B cell (primary cell): Measurements from ENCODE around the gene CAPN14. TPM values are rescaled to one million over a fixed set of nuclear protein-coding genes. Genes with fewer than 3 reads are reported as not detected.

Experiments used
- ATAC-seq: fragments of 200-7000 bp; cut with Tn5 transposase; one replicate; pipeline ENCODE4 v1.10.0; 2021; ENCODE audit warnings: low read depth, mild to moderate bottlenecking, moderate number of reproducible peaks, moderate library complexity
- CTCF ChIA-PET: fragments of 350-600 bp; sonication (Branson Sonifier 250); formaldehyde crosslinking; loops from one replicate; lab custom pipeline; 2021; ENCODE audit warnings: antibody characterized with exemption, inconsistent platforms; lab: Charles Lee
- POLR2A ChIA-PET: fragments of 350-600 bp; sonication (Branson Sonifier 250); formaldehyde crosslinking; loops from one replicate; lab custom pipeline; 2021; ENCODE audit warnings: antibody characterized with exemption; lab: Charles Lee
- DNase-seq: peaks from one replicate; pipeline ENCODE4 v3.0.0; 2013
- H2AFZ ChIP-seq: 2 replicates; pipeline ENCODE4 v1.6.1; 2012; ENCODE audit warnings: mild to moderate bottlenecking, low read depth, low read length; ENCODE audit not compliant: insufficient read depth, poor library complexity, severe bottlenecking
- H3K27ac ChIP-seq, 2 donors: 1 replicate in 1 of 2; 2 replicates in 1 of 2; pipeline ENCODE4 v1.5.1; 2012 to 2013; ENCODE audit warnings: low read length in 2 of 2, mild to moderate bottlenecking in 2 of 2, moderate library complexity in 1 of 2
- H3K27me3 ChIP-seq, 4 experiments: fragments of 200-600 bp in 1 of 4; sonication (generic) in 1 of 4; replicated peaks in 1 of 4; 1 replicate in 2 of 4; 2 replicates in 2 of 4; pipeline versions ENCODE4 v1.6.1 to v1.7.0; 2013 to 2016; ENCODE audit warnings: low read length in 3 of 4, mild to moderate bottlenecking in 2 of 4, mixed read lengths in 1 of 4, moderate library complexity in 1 of 4; ENCODE audit not compliant: insufficient read depth in 4 of 4, control insufficient read depth in 3 of 4; ENCODE audit errors: control extremely low read depth in 1 of 4
- H3K36me3 ChIP-seq, 2 experiments: replicated peaks in 1 of 2; 1 replicate in 1 of 2; 2 replicates in 1 of 2; pipeline versions ENCODE4 v1.6.1 to v1.7.1; 2013; ENCODE audit warnings: low read length in 1 of 2; ENCODE audit not compliant: insufficient read depth in 2 of 2, control insufficient read depth in 1 of 2; ENCODE audit errors: control extremely low read depth in 1 of 2, extremely low read depth in 1 of 2
- H3K4me1 ChIP-seq, 2 donors: fragments of 200-600 bp in 1 of 2; sonication (generic) in 1 of 2; 1 replicate in 1 of 2; 2 replicates in 1 of 2; pipeline versions ENCODE4 v1.5.1 to v1.6.1; 2013 to 2017; ENCODE audit warnings: low read length in 2 of 2; ENCODE audit not compliant: control insufficient read depth in 2 of 2, insufficient read depth in 2 of 2
- H3K4me2 ChIP-seq: replicated peaks from 2 replicates; pipeline ENCODE3; 2012; ENCODE audit warnings: mild to moderate bottlenecking, low read depth, low read length; ENCODE audit not compliant: poor library complexity, severe bottlenecking
- H3K4me3 ChIP-seq, 5 experiments: fragments of 200-600 bp in 1 of 5; sonication (generic) in 1 of 5; 1 replicate in 3 of 5; 2 replicates in 2 of 5; pipeline versions ENCODE4 v1.5.1 to v1.7.0; 2011 to 2016; ENCODE audit warnings: low read length in 4 of 5, mild to moderate bottlenecking in 4 of 5, low read depth in 2 of 5, control low read depth in 1 of 5, moderate library complexity in 1 of 5; ENCODE audit not compliant: insufficient read depth in 1 of 5; ENCODE audit errors: control extremely low read depth in 1 of 5, extremely low read depth in 1 of 5
- H3K79me2 ChIP-seq: fragments of 200-600 bp; sonication (generic); one replicate; pipeline ENCODE4 v1.6.0; 2016; ENCODE audit warnings: low read length; ENCODE audit not compliant: control insufficient read depth, insufficient read depth
- H3K9ac ChIP-seq: fragments of 200-600 bp; sonication (generic); 2 replicates; pipeline ENCODE4 v1.6.1; 2017; ENCODE audit warnings: mild to moderate bottlenecking, low read length, moderate library complexity
- H3K9me3 ChIP-seq, 3 donors: one replicate each; pipeline versions ENCODE4 v1.6.1 to v1.7.1; 2013; ENCODE audit warnings: low read length in 2 of 3; ENCODE audit not compliant: control insufficient read depth in 2 of 3, insufficient read depth in 1 of 3; ENCODE audit errors: control extremely low read depth in 1 of 3
- H4K20me1 ChIP-seq: 2 replicates; pipeline ENCODE4 v1.6.0; 2012; ENCODE audit warnings: mild to moderate bottlenecking, low read length; ENCODE audit not compliant: insufficient read depth, control insufficient read depth, poor library complexity, severe bottlenecking
- H3K27ac Mint-ChIP-seq: one replicate; pipeline ENCODE4 v1.8.0; 2021; ENCODE audit warnings: mixed read lengths
- H3K27me3 Mint-ChIP-seq: one replicate; pipeline ENCODE4 v1.8.0; 2021; ENCODE audit warnings: mixed read lengths
- H3K4me1 Mint-ChIP-seq: one replicate; pipeline ENCODE4 v1.8.0; 2021; ENCODE audit warnings: mixed read lengths
- H3K4me3 Mint-ChIP-seq: one replicate; pipeline ENCODE4 v1.8.0; 2021; ENCODE audit warnings: mixed read lengths
- H3K9me3 Mint-ChIP-seq: one replicate; pipeline ENCODE4 v1.8.0; 2022; ENCODE audit warnings: mixed read lengths; ENCODE audit not compliant: insufficient read depth
- CTCF ChIP-seq: fragments of 200-600 bp; IDR thresholded peaks from one replicate; pipeline ENCODE4 v1.8.0; 2022; ENCODE audit warnings: antibody characterized with exemption, mild to moderate bottlenecking
- EZH2 ChIP-seq: IDR thresholded peaks from 2 replicates; pipeline ENCODE4 v1.6.1; 2012; ENCODE audit warnings: borderline replicate concordance, low read depth, mild to moderate bottlenecking, moderate library complexity, low read length; ENCODE audit not compliant: insufficient read depth, poor library complexity, severe bottlenecking
- WGBS: methylation state at CpG from one replicate; pipeline ENCODE4 v1.1.5; 2013; ENCODE audit warnings: missing lambda C conversion rate; ENCODE audit not compliant: insufficient coverage; 5-methylcytosine and 5-hydroxymethylcytosine counted together
- intact Hi-C: fragments of 100-400 bp; cut with micrococcal nuclease; formaldehyde crosslinking; loops from one replicate; pipeline ENCODE4 v1.10.0; 2022
- polyA plus RNA-seq: library from polyadenylated mRNA; depleted of rRNA; stranded (reverse); fragments of >200 nt; gene quantifications from 2 replicates; pipeline ENCODE4 v1.2.3, GENCODE V29; 2012
- total RNA-seq, 2 donors: library from RNA; stranded (reverse); fragments of 120-200 nt in 1 of 2; gene quantifications; 1 replicate in 1 of 2; 2 replicates in 1 of 2; pipeline versions ENCODE4 v1.2.3 to v1.2.4, GENCODE V29; 2013 to 2022

CAPN14 gene
- total and polyA plus RNA-seq, 2 donors (not counting 1 experiment from before 2014, with no cell fraction given), result 2.5 to 7.8 TPM

- H3K27me3 ChIP-seq, result no peaks in the 10 kb centered on the region
- H3K9me3 ChIP-seq, result no peaks in the 10 kb centered on the region
- TF ChIP-seq EZH2, result no peak
- TF ChIP-seq CTCF, result no peak
- H3K4me2 ChIP-seq, result no peak overlapping the region
- Mint-ChIP-seq H3K9me3 (no peaks in the 10 kb centered on the region), H3K27me3 (no peaks in the 10 kb centered on the region), H3K4me1 (peaks cover 69% of the 10 kb centered on the region), H3K4me3 (no peak overlapping the region), H3K27ac (peak overlapping the region; percentile 96)
- WGBS, result 38% methylated on average over 2 of the region's 4 CpGs
- H3K36me3 ChIP-seq, result no peaks in the 10 kb centered on the region
- ATAC-seq, result no peak
- no peak for DNase-seq
- no peaks in the 10 kb centered on the region for H4K20me1 ChIP-seq
- intact Hi-C loops, result no loop called here
- peaks cover 55 to 57% of the 10 kb centered on the region in 2 donors for H3K4me1 ChIP-seq
- POLR2A ChIA-PET, result interaction anchor here (0.7 kb wide), 1 partner anchor 13 kb away, joined by 4 read pairs; no protein-coding TSS in a partner anchor
- H3K27ac ChIP-seq, result peak overlapping the region in 1 of 2 donors; percentile 93
- H3K9ac ChIP-seq, result no peak overlapping the region
- H3K79me2 ChIP-seq, result no peaks in the 10 kb centered on the region
- H3K4me3 ChIP-seq, result no peak overlapping the region
- CTCF ChIA-PET, result interaction anchor here (0.7 to 0.9 kb wide), 4 partner anchors 9 to 70 kb away, joined by 3 to 5 read pairs (median 3); partner anchors contain the start of gene EHD3
- H2AFZ ChIP-seq, result no peak overlapping the region
Measured at GRCh38 chr2:31223026-31223425, 5.7 kb upstream of the CAPN14 start.

GRCh38 chr2:31222071-31222470 lies 4.8 kb upstream of the CAPN14 start:
- peak; percentile 71 for DNase-seq
- H3K9me3 ChIP-seq, result no peaks in the 10 kb centered on the region
- Mint-ChIP-seq H3K4me1 (peaks cover 69% of the 10 kb centered on the region), H3K4me3 (peak overlapping the region; percentile 69), H3K27ac (peak overlapping the region; percentile 96), H3K27me3 (no peaks in the 10 kb centered on the region), H3K9me3 (no peaks in the 10 kb centered on the region)
- peak; percentile 8 for ATAC-seq
- no peaks in the 10 kb centered on the region for H3K27me3 ChIP-seq
- no peaks in the 10 kb centered on the region for H3K79me2 ChIP-seq
- peak overlapping the region; percentile 36 for H3K9ac ChIP-seq
- H4K20me1 ChIP-seq, result no peaks in the 10 kb centered on the region
- H3K4me1 ChIP-seq, result peaks cover 61 to 62% of the 10 kb centered on the region in 2 donors
- H3K27ac ChIP-seq, result peak overlapping the region; percentile 74 to 93
- no CpG with 5 or more reads among the region's 4 CpGs for WGBS
- H2AFZ ChIP-seq, result peak overlapping the region; percentile 63
- ChIA-PET CTCF (interaction anchor here (1.0 kb wide), 1 partner anchor 52 kb away, joined by 3 read pairs; no protein-coding TSS in a partner anchor), POLR2A (interaction anchor here (0.5 to 1.0 kb wide), 3 partner anchors 34 to 1076 kb away, joined by 5 read pairs; partner anchors contain the start of gene YPEL5)
- H3K36me3 ChIP-seq, result no peaks in the 10 kb centered on the region
- TF ChIP-seq CTCF, result no peak
- H3K4me2 ChIP-seq, result peak overlapping the region; percentile 58
- H3K4me3 ChIP-seq, result peak overlapping the region in 1 of 5 experiments; percentile 35
- intact Hi-C loops, result no loop called here
